Urinary bladder (tissue), 4 donors: Measurements from ENCODE around the gene PLEKHA5. TPM values are rescaled to one million over a fixed set of nuclear protein-coding genes. Genes with fewer than 3 reads are reported as not detected.
"Not testable (repeated sequence)": the region's sequence is repeated elsewhere in the genome, so short reads cannot be mapped to it uniquely, and the experiment has no call there.

Experiments
- DNase-seq: peaks from one replicate; pipeline ENCODE4 v3.0.0-alpha.2; 2015; ENCODE audit errors: extremely low spot score
- H3K27ac ChIP-seq: one replicate; pipeline ENCODE4 v1.5.1; 2013; ENCODE audit warnings: low read depth, mild to moderate bottlenecking, moderate library complexity
- H3K36me3 ChIP-seq: one replicate; pipeline ENCODE4 v1.6.1; 2013; ENCODE audit warnings: mild to moderate bottlenecking, moderate library complexity; ENCODE audit not compliant: insufficient read depth
- H3K4me1 ChIP-seq: one replicate; pipeline ENCODE4 v1.6.1; 2013; ENCODE audit warnings: mild to moderate bottlenecking, moderate library complexity; ENCODE audit not compliant: insufficient read depth
- H3K4me3 ChIP-seq: one replicate; pipeline ENCODE4 v1.5.1; 2013; ENCODE audit warnings: low read depth, low read length
- WGBS: extraction: QIAGEN DNeasy Blood & Tissue Kit; methylation state at CpG from one replicate; pipeline ENCODE4 v1.1.7; 2013; 5-methylcytosine and 5-hydroxymethylcytosine counted together
- polyA plus RNA-seq: library from polyadenylated mRNA; stranded (reverse); fragments of 200-250 nt; gene quantifications from one replicate; pipeline ENCODE4 v1.2.3, GENCODE V29; 2013
- total RNA-seq: library from RNA; depleted of rRNA; stranded (reverse); fragments of >200 nt; gene quantifications from one replicate; pipeline ENCODE4 v1.2.3, GENCODE V29; 2014
- donor health status: healthy with polysubstance abuse.
- donor health status: healthy.

The PLEKHA5 gene
- total and polyA plus RNA-seq, 2 donors: 31.0 to 193 TPM

DNA sequence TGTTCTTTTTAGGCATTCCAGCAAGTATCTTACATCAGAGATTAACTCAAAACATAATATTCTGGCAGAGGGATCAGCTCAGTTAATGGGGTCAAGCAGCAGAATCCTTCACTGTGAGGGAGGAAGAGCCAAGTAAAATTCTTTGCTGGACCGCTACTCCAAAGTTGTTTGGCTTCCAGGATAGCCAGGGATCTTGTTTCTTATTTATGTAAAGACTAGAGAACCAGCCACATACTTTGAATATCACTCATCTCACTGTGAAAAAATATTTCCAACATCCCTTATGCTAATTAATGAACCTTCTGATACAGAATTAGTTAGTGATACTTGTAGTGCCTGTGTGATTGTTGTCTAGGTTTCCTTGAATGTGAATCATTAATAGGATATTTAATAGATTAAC is 94.2 kb downstream of the PLEKHA5 start:
- no peak overlapping the region for H3K27ac ChIP-seq
- DNase-seq: no peak
- H3K4me1 ChIP-seq: no peaks in the 10 kb centered on the region
- H3K4me3 ChIP-seq: no peak overlapping the region
- 28% methylated on average over 1 of the region's 1 CpG for WGBS
- H3K36me3 ChIP-seq: no peaks in the 10 kb centered on the region

DNA sequence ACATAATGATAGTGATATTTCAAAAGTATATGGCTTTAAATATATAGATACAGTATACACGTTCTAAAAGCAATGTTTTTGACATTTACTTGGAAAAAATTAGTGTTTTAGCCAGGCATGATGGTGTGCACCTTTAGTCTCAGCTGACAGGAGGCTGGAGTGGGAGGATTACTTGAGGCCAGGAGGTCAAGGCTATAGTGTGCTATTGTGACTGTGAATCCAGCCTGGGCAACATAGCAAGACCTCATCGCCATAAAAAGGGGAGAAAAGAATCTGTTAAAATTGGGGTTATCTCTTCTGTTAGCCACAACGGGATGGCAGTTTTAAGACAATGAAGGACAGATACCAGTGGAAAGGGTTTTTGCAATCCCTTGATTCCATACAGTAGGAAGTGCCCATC is 95.2 kb downstream of the PLEKHA5 start:
- H3K36me3 ChIP-seq: no peaks in the 10 kb centered on the region
- no peaks in the 10 kb centered on the region for H3K4me1 ChIP-seq
- no peak overlapping the region for H3K4me3 ChIP-seq
- 91% methylated on average over 3 of the region's 3 CpGs for WGBS
- DNase-seq: no peak
- H3K27ac ChIP-seq: no peak overlapping the region

DNA sequence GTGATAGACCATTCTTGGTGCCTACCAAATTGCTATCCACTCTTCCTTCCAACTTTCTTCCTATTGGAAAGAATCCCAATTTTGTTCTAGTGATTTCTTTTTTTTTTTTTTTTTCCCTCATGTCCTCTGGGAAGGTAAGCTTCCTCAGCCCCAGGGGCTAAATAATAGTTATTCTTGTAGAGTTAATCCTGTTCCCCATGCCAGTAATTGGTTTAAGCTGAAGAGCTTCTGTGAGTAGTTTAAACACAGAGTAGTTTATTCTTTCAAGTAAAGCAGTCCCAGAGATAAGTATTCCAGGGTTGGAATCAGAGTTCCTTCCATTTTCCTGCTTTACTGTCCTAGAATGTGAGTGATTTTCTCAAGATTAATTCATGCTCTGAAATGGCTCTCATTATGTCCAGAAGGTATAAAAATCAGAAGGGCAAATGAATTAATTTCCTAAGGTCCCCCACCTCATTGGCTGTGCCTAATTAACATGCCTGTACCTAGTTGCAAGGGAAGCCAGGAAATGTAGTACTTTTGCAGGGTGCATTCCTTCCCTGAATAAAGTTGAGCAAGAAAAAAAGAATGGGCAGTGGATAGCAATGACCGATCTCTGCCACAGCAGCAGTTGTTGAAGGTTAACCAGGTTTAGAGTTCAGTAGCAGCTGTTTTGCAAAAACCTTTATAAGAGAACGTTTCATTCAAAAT is 97.8 kb downstream of the PLEKHA5 start:
- Histone ChIP-seq H3K27ac (no peak overlapping the region), H3K4me1 (no peaks in the 10 kb centered on the region), H3K36me3 (no peaks in the 10 kb centered on the region), H3K4me3 (no peak overlapping the region)
- 44% methylated on average over 2 of the region's 2 CpGs for WGBS
- DNase-seq: no peak

DNA sequence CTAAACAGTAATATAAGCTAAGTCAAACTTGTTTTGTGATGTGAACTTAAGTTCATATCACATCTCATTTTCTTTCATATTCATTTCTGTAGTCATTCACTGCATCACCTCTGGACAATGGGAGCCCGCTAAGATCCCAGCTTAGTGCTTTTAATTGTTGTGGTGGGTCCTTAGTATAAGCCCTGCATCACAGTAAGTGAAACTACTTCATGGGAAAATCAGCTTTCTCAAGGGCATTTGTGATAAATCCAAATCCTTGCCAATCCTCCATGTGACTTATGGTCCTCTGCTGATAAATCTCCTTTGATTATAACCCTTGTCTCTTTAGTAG is 98.3 kb downstream of the PLEKHA5 start:
- H3K27ac ChIP-seq: no peak overlapping the region
- no peaks in the 10 kb centered on the region for H3K4me1 ChIP-seq
- H3K4me3 ChIP-seq: no peak overlapping the region
- H3K36me3 ChIP-seq: no peaks in the 10 kb centered on the region
- WGBS: 99% methylated on average over 1 of the region's 1 CpG
- DNase-seq: no peak

- not testable (repeated sequence) for H3K4me3 ChIP-seq, H3K36me3 ChIP-seq, H3K27ac ChIP-seq, DNase-seq, H3K4me1 ChIP-seq
- 96% methylated on average over 6 of the region's 6 CpGs for WGBS
Measured at GRCh38 chr12:19229021-19229420, 99.5 kb downstream of the PLEKHA5 start.

DNA sequence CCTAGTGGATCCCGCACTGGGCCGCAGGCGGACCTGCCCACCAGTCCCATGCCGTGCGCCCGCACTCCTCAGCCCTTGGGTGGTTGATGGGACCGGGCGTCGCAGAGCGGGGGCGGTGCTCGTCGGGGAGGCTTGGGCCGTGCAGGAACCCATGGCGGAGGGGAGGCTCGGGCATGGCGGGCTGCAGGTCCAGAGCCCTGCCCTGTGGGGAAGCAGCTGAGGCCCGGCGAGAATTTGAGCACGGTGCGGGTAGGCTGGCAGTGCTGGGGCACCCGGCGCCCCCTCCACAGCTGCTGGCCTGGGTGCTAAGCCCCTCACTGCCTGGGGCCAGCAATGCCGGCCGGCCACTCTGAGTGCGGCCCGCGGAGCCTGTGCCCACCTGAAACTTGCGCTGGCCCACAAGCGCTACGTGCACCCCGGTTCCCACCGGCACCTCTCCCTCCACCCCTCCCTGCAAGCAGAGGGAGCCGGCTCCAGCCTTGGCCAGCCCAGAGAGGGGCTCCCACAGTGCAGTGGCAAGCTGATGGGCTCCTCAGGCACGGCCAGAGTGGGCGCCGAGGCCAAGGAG is 100.8 kb downstream of the PLEKHA5 start:
- no peak overlapping the region for H3K27ac ChIP-seq
- H3K36me3 ChIP-seq: no peaks in the 10 kb centered on the region
- H3K4me1 ChIP-seq: no peaks in the 10 kb centered on the region
- no peak overlapping the region for H3K4me3 ChIP-seq
- 96% methylated on average over 37 of the region's 37 CpGs for WGBS
- DNase-seq: no peak

DNA sequence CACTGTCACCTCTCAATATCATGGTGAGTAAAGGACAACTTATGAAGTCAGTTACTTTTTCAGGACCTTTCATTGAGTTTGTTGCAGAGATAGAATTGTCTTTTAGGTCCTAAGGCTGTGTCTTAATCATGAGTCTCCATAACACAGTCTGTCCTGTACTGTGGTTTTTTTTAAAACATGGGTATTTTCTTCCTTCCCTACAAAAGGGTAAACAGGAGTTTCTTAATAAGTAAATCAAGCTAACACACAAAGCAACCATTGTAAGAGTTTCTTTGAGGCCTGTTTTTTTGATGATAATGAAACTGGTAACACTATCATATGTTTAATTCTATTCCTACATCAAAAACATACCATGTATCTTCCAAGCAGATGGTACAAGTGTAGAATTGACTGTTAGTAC is 101.4 kb downstream of the PLEKHA5 start:
- DNase-seq: no peak
- H3K4me1 ChIP-seq: no peaks in the 10 kb centered on the region
- H3K27ac ChIP-seq: no peak overlapping the region
- no peak overlapping the region for H3K4me3 ChIP-seq
- no peaks in the 10 kb centered on the region for H3K36me3 ChIP-seq

- DNase-seq: no peak
- no peaks in the 10 kb centered on the region for H3K4me1 ChIP-seq
- H3K36me3 ChIP-seq: no peaks in the 10 kb centered on the region
- 20% methylated on average over 3 of the region's 3 CpGs for WGBS
- peak overlapping the region; percentile 6 for H3K27ac ChIP-seq
- no peak overlapping the region for H3K4me3 ChIP-seq
Measured at GRCh38 chr12:19234171-19234704, 104.7 kb downstream of the PLEKHA5 start.

GRCh38 chr12:19234981-19235871 is 105.7 kb downstream of the PLEKHA5 start:
- Histone ChIP-seq H3K27ac (no peak overlapping the region), H3K4me1 (no peaks in the 10 kb centered on the region), H3K4me3 (no peak overlapping the region), H3K36me3 (no peaks in the 10 kb centered on the region)
- no peak for DNase-seq
- 38% methylated on average over 2 of the region's 2 CpGs for WGBS

- Histone ChIP-seq H3K36me3 (no peaks in the 10 kb centered on the region), H3K4me3 (no peak overlapping the region), H3K4me1 (no peaks in the 10 kb centered on the region), H3K27ac (no peak overlapping the region)
- WGBS: 66% methylated on average over 3 of the region's 3 CpGs
- DNase-seq: no peak
Measured at GRCh38 chr12:19236656-19237055, 107.1 kb downstream of the PLEKHA5 start.

- no peak for DNase-seq
- H3K4me3 ChIP-seq: no peak overlapping the region
- no peaks in the 10 kb centered on the region for H3K4me1 ChIP-seq
- no peak overlapping the region for H3K27ac ChIP-seq
- 88% methylated on average over 3 of the region's 3 CpGs for WGBS
- H3K36me3 ChIP-seq: no peaks in the 10 kb centered on the region
Measured at GRCh38 chr12:19238540-19238939, 109.0 kb downstream of the PLEKHA5 start.

GRCh38 chr12:19239102-19239501 is 109.6 kb downstream of the PLEKHA5 start:
- H3K4me1 ChIP-seq: no peaks in the 10 kb centered on the region
- no peak for DNase-seq
- H3K36me3 ChIP-seq: no peaks in the 10 kb centered on the region
- H3K27ac ChIP-seq: no peak overlapping the region
- no peak overlapping the region for H3K4me3 ChIP-seq
- WGBS: 47% methylated on average over 5 of the region's 5 CpGs

DNA sequence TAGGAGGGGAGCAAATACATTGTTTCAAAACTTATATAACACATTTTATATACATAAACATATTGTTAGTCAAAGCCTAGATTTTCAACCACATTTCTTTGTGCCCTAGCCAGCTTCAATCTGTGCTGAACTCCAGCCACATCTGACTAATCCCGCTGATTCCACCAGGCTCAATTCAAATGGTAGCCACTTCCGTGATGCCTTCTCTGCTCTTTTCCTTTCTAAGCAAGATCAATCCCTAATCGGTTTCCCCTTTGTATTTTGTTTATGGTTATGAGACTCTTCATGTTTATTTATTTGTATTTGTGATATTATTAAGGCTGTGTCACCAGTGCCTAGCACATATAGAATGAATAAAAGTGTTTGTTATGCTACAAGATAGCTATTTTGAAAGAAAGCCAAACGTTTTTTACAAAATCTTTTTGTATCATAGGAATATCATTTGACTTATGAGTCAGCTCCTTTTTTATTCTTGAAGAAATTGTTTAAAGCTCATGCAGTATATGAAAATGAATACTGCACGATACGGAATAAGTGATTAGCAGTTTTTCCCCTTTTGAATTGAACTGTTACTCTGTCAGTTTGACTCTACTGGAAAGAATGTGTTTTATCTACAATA is 110.2 kb downstream of the PLEKHA5 start:
- no peak overlapping the region for H3K4me3 ChIP-seq
- H3K27ac ChIP-seq: no peak overlapping the region
- H3K36me3 ChIP-seq: no peaks in the 10 kb centered on the region
- H3K4me1 ChIP-seq: no peaks in the 10 kb centered on the region
- 47% methylated on average over 6 of the region's 6 CpGs for WGBS
- no peak for DNase-seq
